Kidney (tissue), 14 donors: ENCODE measurements around the gene SPINK9. TPM values are rescaled to one million over a fixed set of nuclear protein-coding genes. Genes with fewer than 3 reads are reported as not detected.

ENCODE experiments used
- DNase-seq, 5 donors: peaks; one replicate each; pipeline ENCODE4 v3.0.0-alpha.2; 2013 to 2020
- FAIRE-seq: peaks from 2 replicates; lab custom pipeline; 2012; peaks lifted over from hg19 to GRCh38; lab: Jason Lieb, UNC
- H3K27ac ChIP-seq, 2 donors: one replicate each; pipeline ENCODE4 v1.7.0; 2013; ENCODE audit warnings: low read depth in 2 of 2, low read length in 2 of 2, inconsistent platforms in 1 of 2
- H3K27me3 ChIP-seq: one replicate; pipeline ENCODE4 v1.7.1; 2013; ENCODE audit warnings: low read length, inconsistent platforms; ENCODE audit not compliant: control insufficient read depth, insufficient read depth
- H3K36me3 ChIP-seq, 3 donors: one replicate each; pipeline versions ENCODE4 v1.7.0 to v1.7.1; 2013; ENCODE audit warnings: low read length in 3 of 3, control low read depth in 1 of 3, inconsistent platforms in 1 of 3; ENCODE audit not compliant: insufficient read depth in 3 of 3, control insufficient read depth in 2 of 3
- H3K4me1 ChIP-seq, 3 donors: one replicate each; pipeline versions ENCODE4 v1.7.0 to v1.7.1; 2013; ENCODE audit warnings: low read length in 3 of 3, inconsistent platforms in 1 of 3, low read depth in 1 of 3; ENCODE audit not compliant: control insufficient read depth in 2 of 3, insufficient read depth in 2 of 3
- H3K4me3 ChIP-seq, 3 donors: one replicate each; pipeline versions ENCODE4 v1.7.0 to v1.8.1; 2013; ENCODE audit warnings: low read length in 3 of 3, control low read depth in 1 of 3, inconsistent platforms in 1 of 3
- H3K9ac ChIP-seq, 3 donors: one replicate each; pipeline versions ENCODE4 v1.7.0 to v1.7.1; 2013; ENCODE audit warnings: low read length in 3 of 3, control low read depth in 1 of 3, inconsistent platforms in 1 of 3
- H3K9me3 ChIP-seq, 3 donors: one replicate each; pipeline versions ENCODE4 v1.7.0 to v1.7.1; 2013; ENCODE audit warnings: low read length in 3 of 3, control low read depth in 1 of 3, inconsistent platforms in 1 of 3; ENCODE audit not compliant: control insufficient read depth in 2 of 3, insufficient read depth in 1 of 3
- intact Hi-C: fragments of 100-400 bp; cut with DNase I; formaldehyde crosslinking; loops from one replicate; pipeline ENCODE4 v1.11.1; 2022
- polyA plus RNA-seq: library from polyadenylated mRNA; stranded (reverse); fragments of 350-450 nt; fragmentation: Illumina TruSeq; extraction: RNeasy Lipid Tissue Mini Kit (QIAGEN cat#74804); gene quantifications from one replicate; pipeline ENCODE4 v1.2.3, GENCODE V29; 2014; ENCODE audit warnings: low read depth, low replicate concordance; ENCODE audit not compliant: insufficient read depth
- total RNA-seq: library from RNA; stranded (reverse); fragmentation: NEBNext Ultra II Directional; extraction: Animal tissue kit (Norgen Biotek cat#: 25700); gene quantifications from one replicate; pipeline ENCODE4 v1.2.1, GENCODE V29; 2021
- TF ChIP-seq, protein P1 (sequence below): IDR thresholded peaks from 3 replicates; pipeline ENCODE4 v1.5.1; 2012; ENCODE audit warnings: mild to moderate bottlenecking, moderate library complexity, borderline replicate concordance; ENCODE audit not compliant: insufficient read depth; ENCODE audit errors: extremely low read depth
- donor health status: control.
- donor health status: control.
- donor health status: control.
- donor health status: control.
- donor health status: control.
- donor health status: DM: yes; HTN: yes; CAD: no.
- donor health status: Normal renal cell carcinoma (clear cell type).

Gene SPINK9
- total and polyA plus RNA-seq, 2 donors from 2014 or later, result not detected

GRCh38 chr5:148352696-148353095 is 17.3 kb downstream of the SPINK9 start:
- Histone ChIP-seq H3K36me3 (no peaks in the 10 kb centered on the region), H3K27me3 (no peaks in the 10 kb centered on the region), H3K9ac (no peak overlapping the region), H3K27ac (no peak overlapping the region), H3K9me3 (no peaks in the 10 kb centered on the region), H3K4me3 (no peak overlapping the region), H3K4me1 (no peaks in the 10 kb centered on the region)
- TF ChIP-seq, protein P1, sequence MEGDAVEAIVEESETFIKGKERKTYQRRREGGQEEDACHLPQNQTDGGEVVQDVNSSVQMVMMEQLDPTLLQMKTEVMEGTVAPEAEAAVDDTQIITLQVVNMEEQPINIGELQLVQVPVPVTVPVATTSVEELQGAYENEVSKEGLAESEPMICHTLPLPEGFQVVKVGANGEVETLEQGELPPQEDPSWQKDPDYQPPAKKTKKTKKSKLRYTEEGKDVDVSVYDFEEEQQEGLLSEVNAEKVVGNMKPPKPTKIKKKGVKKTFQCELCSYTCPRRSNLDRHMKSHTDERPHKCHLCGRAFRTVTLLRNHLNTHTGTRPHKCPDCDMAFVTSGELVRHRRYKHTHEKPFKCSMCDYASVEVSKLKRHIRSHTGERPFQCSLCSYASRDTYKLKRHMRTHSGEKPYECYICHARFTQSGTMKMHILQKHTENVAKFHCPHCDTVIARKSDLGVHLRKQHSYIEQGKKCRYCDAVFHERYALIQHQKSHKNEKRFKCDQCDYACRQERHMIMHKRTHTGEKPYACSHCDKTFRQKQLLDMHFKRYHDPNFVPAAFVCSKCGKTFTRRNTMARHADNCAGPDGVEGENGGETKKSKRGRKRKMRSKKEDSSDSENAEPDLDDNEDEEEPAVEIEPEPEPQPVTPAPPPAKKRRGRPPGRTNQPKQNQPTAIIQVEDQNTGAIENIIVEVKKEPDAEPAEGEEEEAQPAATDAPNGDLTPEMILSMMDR, result no peak
- no peak for FAIRE-seq
- no peak for DNase-seq
- intact Hi-C loops, result no loop called here

DNA sequence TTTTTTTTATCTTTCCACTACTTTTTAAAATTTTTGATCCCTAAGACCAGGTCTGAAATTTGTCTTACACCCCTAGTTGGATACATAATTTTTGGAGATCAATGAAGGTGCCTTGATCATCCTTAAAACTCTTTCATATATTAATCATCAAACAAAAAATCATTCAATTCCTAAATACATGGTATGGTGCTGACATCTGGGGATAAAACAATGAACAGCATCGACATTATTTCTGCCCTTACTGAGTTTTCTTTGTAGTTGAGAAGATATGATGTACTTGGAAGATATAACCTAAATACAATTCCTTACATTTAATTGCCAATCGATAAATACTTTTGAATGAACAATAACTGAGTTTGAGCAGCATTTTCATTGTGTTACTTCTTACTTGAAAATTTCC is 18.3 kb downstream of the SPINK9 start:
- intact Hi-C loops, result no loop called here
- H3K27me3 ChIP-seq, result no peaks in the 10 kb centered on the region
- no peak overlapping the region for H3K9ac ChIP-seq
- FAIRE-seq (no peak), DNase-seq (no peak)
- H3K27ac ChIP-seq, result no peak overlapping the region
- H3K36me3 ChIP-seq, result no peaks in the 10 kb centered on the region
- H3K9me3 ChIP-seq, result no peaks in the 10 kb centered on the region
- TF ChIP-seq, protein P1, result no peak
- H3K4me3 ChIP-seq, result no peak overlapping the region
- H3K4me1 ChIP-seq, result no peaks in the 10 kb centered on the region

GRCh38 chr5:148364343-148364742 is 29.0 kb downstream of the SPINK9 start:
- FAIRE-seq, result no peak

DNA sequence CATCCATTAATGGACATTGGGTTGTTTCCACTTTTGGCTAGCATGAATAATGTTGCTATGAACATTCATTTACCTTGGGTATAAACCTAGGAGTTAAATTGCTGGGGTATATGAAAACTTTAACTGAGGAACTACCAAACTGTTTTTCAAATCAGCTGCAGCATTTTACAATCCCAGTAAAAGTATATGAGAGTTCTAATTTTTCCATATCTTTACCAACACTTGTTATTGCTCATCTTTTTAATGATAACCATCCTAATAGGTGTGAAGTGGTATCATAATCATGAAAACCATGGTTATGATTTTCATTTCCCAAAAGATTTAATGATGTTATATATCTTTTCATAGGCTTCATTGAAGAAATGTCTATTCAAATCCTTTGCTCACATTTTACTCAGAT is 32.9 kb downstream of the SPINK9 start:
- no peak overlapping the region for H3K4me3 ChIP-seq
- no peaks in the 10 kb centered on the region for H3K9me3 ChIP-seq
- DNase-seq (no peak), FAIRE-seq (no peak)
- intact Hi-C loops, result no loop called here
- H3K27me3 ChIP-seq, result no peaks in the 10 kb centered on the region
- H3K4me1 ChIP-seq, result no peaks in the 10 kb centered on the region
- no peak overlapping the region for H3K9ac ChIP-seq
- no peaks in the 10 kb centered on the region for H3K36me3 ChIP-seq
- TF ChIP-seq, protein P1, result no peak
- H3K27ac ChIP-seq, result no peak overlapping the region

More at GRCh38 chr5:148364343-148364742, 29.0 kb downstream of the SPINK9 start:
- H3K9ac ChIP-seq, result no peak overlapping the region
- intact Hi-C loops, result no loop called here
- H3K4me1 ChIP-seq, result no peaks in the 10 kb centered on the region
- no peak for DNase-seq
- no peak overlapping the region for H3K27ac ChIP-seq
- no peaks in the 10 kb centered on the region for H3K36me3 ChIP-seq
- H3K4me3 ChIP-seq, result no peak overlapping the region
- no peaks in the 10 kb centered on the region for H3K9me3 ChIP-seq
- no peaks in the 10 kb centered on the region for H3K27me3 ChIP-seq
- TF ChIP-seq, protein P1, result no peak
